Measurements from ENCODE around the gene DMRTC2. TPM values are rescaled to one million over a fixed set of nuclear protein-coding genes. Genes with fewer than 3 reads are reported as not detected.

The DMRTC2 gene
- polyA plus RNA-seq, 1 donor from 2014 or later = not detected

GRCh38 chr19:41859618-41860418 lies 15.0 kb downstream of the DMRTC2 start, which contains the start of gene RPS19:
RPS19 (plus strand) TSS chr19:41860255; CDS start chr19:41860775, 520 bp downstream.
- peak within 1 kb of the TSS; percentile 98 for H3K27ac ChIP-seq (ENCODE audit: low read length)
- peak within 1 kb of the TSS; percentile 82 for H2AFZ ChIP-seq (ENCODE audit: low read depth, low read length)
- H3K4me2 ChIP-seq (ENCODE audit: low read length) = peak within 1 kb of the TSS; percentile 84
- peak within 1 kb of the TSS; percentile 95 for H3K4me3 ChIP-seq (ENCODE audit: low read length)
- H3K9me2 ChIP-seq (ENCODE audit: insufficient read depth, low read length) = no peaks in the 10 kb centered on the region
- H4K20me1 ChIP-seq (ENCODE audit: insufficient read depth) = no peaks in the 10 kb centered on the region
- H3K36me3 ChIP-seq (ENCODE audit: insufficient read depth, low read length) = peaks cover 4% of the 10 kb centered on the region
- H3K9me3 ChIP-seq (ENCODE audit: low read length) = no peaks in the 10 kb centered on the region
- H3K9ac ChIP-seq (ENCODE audit: low read length) = peak within 1 kb of the TSS; percentile 89
- H3F3A ChIP-seq (ENCODE audit: insufficient read depth, low read length, poor library complexity, severe bottlenecking) = peaks cover 2% of the 10 kb centered on the region
- H3K79me2 ChIP-seq (replicated peaks; ENCODE audit: insufficient read depth, low read length) = peaks cover 32% of the 10 kb centered on the region
- H3K27me3 ChIP-seq (ENCODE audit: insufficient read depth, low read depth, low read length) = no peaks in the 10 kb centered on the region
- peak; percentile 95 for TF ChIP-seq TAF1 (IDR thresholded peaks at IDR 0.05; ENCODE audit: low read depth)
- TF ChIP-seq POLR2AphosphoS5 (IDR thresholded peaks at IDR 0.05) = peak; percentile 91
- TF ChIP-seq EZH2 (IDR thresholded peaks at IDR 0.05; ENCODE audit: borderline replicate concordance, insufficient read depth, low read length, poor library complexity, severe bottlenecking) = no peak
- TF ChIP-seq REST (IDR thresholded peaks at IDR 0.05; ENCODE audit: borderline replicate concordance) = peak; percentile 77
- TF ChIP-seq RAD21 (conservative IDR thresholded peaks at IDR 0.05) = peak; percentile 50
- TF ChIP-seq MXI1 (conservative IDR thresholded peaks at IDR 0.05; ENCODE audit: poor library complexity, severe bottlenecking) = peak; percentile 97
- peak; percentile 61 for TF ChIP-seq SMC3 (conservative IDR thresholded peaks at IDR 0.05; ENCODE audit: poor library complexity)
- TF ChIP-seq EP300 (conservative IDR thresholded peaks at IDR 0.05; ENCODE audit: poor library complexity, severe bottlenecking) = peak; percentile 89
- peak; percentile 88 for TF ChIP-seq CTCF (IDR thresholded peaks at IDR 0.05; ENCODE audit: poor library complexity, severe bottlenecking)

GRCh38 chr19:41860419-41861115 lies 15.7 kb downstream of the DMRTC2 start:
- peak overlapping the region; percentile 98 for H3K27ac ChIP-seq (ENCODE audit: low read length)
- no peaks in the 10 kb centered on the region for H3K9me3 ChIP-seq (ENCODE audit: low read length)
- peaks cover 2% of the 10 kb centered on the region for H3F3A ChIP-seq (ENCODE audit: insufficient read depth, low read length, poor library complexity, severe bottlenecking)
- H3K9ac ChIP-seq (ENCODE audit: low read length) = peak overlapping the region; percentile 89
- H4K20me1 ChIP-seq (ENCODE audit: insufficient read depth) = no peaks in the 10 kb centered on the region
- H3K4me2 ChIP-seq (ENCODE audit: low read length) = peak overlapping the region; percentile 84
- H2AFZ ChIP-seq (ENCODE audit: low read depth, low read length) = no peak overlapping the region
- peaks cover 32% of the 10 kb centered on the region for H3K79me2 ChIP-seq (replicated peaks; ENCODE audit: insufficient read depth, low read length)
- H3K9me2 ChIP-seq (ENCODE audit: insufficient read depth, low read length) = no peaks in the 10 kb centered on the region
- no peaks in the 10 kb centered on the region for H3K27me3 ChIP-seq (ENCODE audit: insufficient read depth, low read depth, low read length)
- peak overlapping the region; percentile 95 for H3K4me3 ChIP-seq (ENCODE audit: low read length)
- TF ChIP-seq RAD21 (conservative IDR thresholded peaks at IDR 0.05) (no peak), REST (IDR thresholded peaks at IDR 0.05; ENCODE audit: borderline replicate concordance) (no peak), CTCF (IDR thresholded peaks at IDR 0.05; ENCODE audit: poor library complexity, severe bottlenecking) (no peak), MXI1 (conservative IDR thresholded peaks at IDR 0.05; ENCODE audit: poor library complexity, severe bottlenecking) (peak; percentile 45), EP300 (conservative IDR thresholded peaks at IDR 0.05; ENCODE audit: poor library complexity, severe bottlenecking) (no peak), EZH2 (IDR thresholded peaks at IDR 0.05; ENCODE audit: borderline replicate concordance, insufficient read depth, low read length, poor library complexity, severe bottlenecking) (no peak), TAF1 (IDR thresholded peaks at IDR 0.05; ENCODE audit: low read depth) (no peak), POLR2AphosphoS5 (IDR thresholded peaks at IDR 0.05) (no peak)
- peaks cover 4% of the 10 kb centered on the region for H3K36me3 ChIP-seq (ENCODE audit: insufficient read depth, low read length)

All from neural cell (in vitro differentiated cells).